Heart right ventricle (tissue), 16 donors: ENCODE measurements around the gene NYAP1. TPM values are rescaled to one million over a fixed set of nuclear protein-coding genes. Genes with fewer than 3 reads are reported as not detected.

Experiments used
- ATAC-seq, 8 donors: fragments of 200-7000 bp; cut with Tn5 transposase; one replicate each; pipeline ENCODE4 v1.9.1; 2020; ENCODE audit warnings: mild to moderate bottlenecking in 8 of 8, moderate library complexity in 8 of 8, moderate number of reproducible peaks in 1 of 8
- DNase-seq, 2 donors: peaks; one replicate each; pipeline ENCODE4 v3.0.0-alpha.2; 2020
- H3K27ac ChIP-seq, 10 donors: fragments of 200-600 bp; sonication (generic) in 2 of 10; one replicate each; pipeline versions ENCODE4 v1.5.0 to v1.8.0; 2020 to 2022; ENCODE audit warnings: mild to moderate bottlenecking in 3 of 10
- H3K27me3 ChIP-seq, 7 donors: fragments of 200-600 bp; one replicate each; pipeline ENCODE4 v1.8.0; 2021 to 2022; ENCODE audit warnings: mild to moderate bottlenecking in 2 of 7
- H3K36me3 ChIP-seq, 9 donors: fragments of 200-600 bp; sonication (generic) in 1 of 9; one replicate each; pipeline versions ENCODE4 v1.5.0 to v1.8.0; 2020 to 2022; ENCODE audit warnings: mild to moderate bottlenecking in 2 of 9
- H3K4me1 ChIP-seq, 9 donors: fragments of 200-600 bp; sonication (generic) in 1 of 9; one replicate each; pipeline versions ENCODE4 v1.5.0 to v1.8.0; 2020 to 2022; ENCODE audit warnings: mild to moderate bottlenecking in 4 of 9
- H3K4me3 ChIP-seq, 10 donors: fragments of 200-600 bp; sonication (generic) in 2 of 10; one replicate each; pipeline versions ENCODE4 v1.5.0 to v1.8.0; 2020 to 2022; ENCODE audit warnings: mild to moderate bottlenecking in 7 of 10, moderate library complexity in 2 of 10
- H3K9me3 ChIP-seq, 11 donors: fragments of 200-600 bp in 10 of 11; sonication (generic) in 2 of 11; one replicate each; pipeline versions ENCODE4 v1.5.0 to v1.8.0; 2013 to 2022; ENCODE audit warnings: mild to moderate bottlenecking in 2 of 11, control low read depth in 1 of 11, moderate library complexity in 1 of 11
- WGBS, 2 donors: extraction: QIAGEN DNeasy Blood & Tissue Kit; methylation state at CpG; one replicate each; pipeline ENCODE4 v1.1.7; 2013; ENCODE audit warnings: inconsistent platforms in 1 of 2; 5-methylcytosine and 5-hydroxymethylcytosine counted together
- intact Hi-C, 10 donors: fragments of 100-400 bp; cut with DNase I; formaldehyde crosslinking; loops; one replicate each; pipeline versions ENCODE4 v1.11.1 to v1.14.2; 2022
- polyA plus RNA-seq, 2 donors: library from polyadenylated mRNA; stranded (reverse); fragments of 200-250 nt; gene quantifications; one replicate each; pipeline ENCODE4 v1.2.3, GENCODE V29; 2013
- total RNA-seq, 10 donors: library from RNA; stranded (reverse); fragmentation: NEBNext Ultra II Directional in 3 of 10; extraction: Animal tissue kit (Norgen Biotek cat#: 25700) in 3 of 10; gene quantifications; one replicate each; pipeline versions ENCODE4 v1.2.1 to v1.2.4, GENCODE V29; 2021 to 2023
- TF ChIP-seq, protein P1 (sequence below), 9 donors: fragments of 200-600 bp; sonication (generic) in 2 of 9; IDR thresholded peaks; one replicate each; pipeline versions ENCODE4 v1.5.0 to v1.8.0; 2021 to 2022; ENCODE audit warnings: antibody characterized with exemption in 9 of 9, mild to moderate bottlenecking in 5 of 9, moderate library complexity in 1 of 9
- donor health status: Arrhythmogenic right ventricular cardiomyopathy.
- donor health status: ischemic (EF 13 %, LVEDD 7.1; RV severe dilation, severe dysfunction).
- donor health status: healthy with polysubstance abuse.
- donor health status: DM: no; HTN: yes; CAD: no.
- donor health status: DM: no; HTN: no; CAD: no.
- donor health status: ischemic (EF 25% LVEDD 6.9; RV normal size, moderate dysfunction).
- donor health status: ischemic (EF 25% LVEDD 5.7; RV mildly dilated, moderate dysfunction).
- donor health status: healthy.
- donor health status: DM: yes; HTN: yes; CAD: no.
- donor health status: Ischemic cardiomyopathy.
- donor health status: ischemic (EF 35%, LVEDD 5.7; RV mildly dilated, moderate dysfunction).
- donor health status: nonischemic (EF 11% LVEDD 7.7; RV severe dilation, severe dysfunction).
- donor health status: DM: yes; HTN: yes; CAD: no.
- donor health status: PGD.
- donor health status: ischemic (EF 29% LVEDD 5.4; RV normal size, mild dysfunction).
- donor health status: nonischemic (EF 23%, LVEDD 6.1; RV moderate dilation, normal function).

NYAP1 gene
- total and polyA plus RNA-seq, 12 donors = 0.10 to 0.86 (median 0.35) TPM

DNA sequence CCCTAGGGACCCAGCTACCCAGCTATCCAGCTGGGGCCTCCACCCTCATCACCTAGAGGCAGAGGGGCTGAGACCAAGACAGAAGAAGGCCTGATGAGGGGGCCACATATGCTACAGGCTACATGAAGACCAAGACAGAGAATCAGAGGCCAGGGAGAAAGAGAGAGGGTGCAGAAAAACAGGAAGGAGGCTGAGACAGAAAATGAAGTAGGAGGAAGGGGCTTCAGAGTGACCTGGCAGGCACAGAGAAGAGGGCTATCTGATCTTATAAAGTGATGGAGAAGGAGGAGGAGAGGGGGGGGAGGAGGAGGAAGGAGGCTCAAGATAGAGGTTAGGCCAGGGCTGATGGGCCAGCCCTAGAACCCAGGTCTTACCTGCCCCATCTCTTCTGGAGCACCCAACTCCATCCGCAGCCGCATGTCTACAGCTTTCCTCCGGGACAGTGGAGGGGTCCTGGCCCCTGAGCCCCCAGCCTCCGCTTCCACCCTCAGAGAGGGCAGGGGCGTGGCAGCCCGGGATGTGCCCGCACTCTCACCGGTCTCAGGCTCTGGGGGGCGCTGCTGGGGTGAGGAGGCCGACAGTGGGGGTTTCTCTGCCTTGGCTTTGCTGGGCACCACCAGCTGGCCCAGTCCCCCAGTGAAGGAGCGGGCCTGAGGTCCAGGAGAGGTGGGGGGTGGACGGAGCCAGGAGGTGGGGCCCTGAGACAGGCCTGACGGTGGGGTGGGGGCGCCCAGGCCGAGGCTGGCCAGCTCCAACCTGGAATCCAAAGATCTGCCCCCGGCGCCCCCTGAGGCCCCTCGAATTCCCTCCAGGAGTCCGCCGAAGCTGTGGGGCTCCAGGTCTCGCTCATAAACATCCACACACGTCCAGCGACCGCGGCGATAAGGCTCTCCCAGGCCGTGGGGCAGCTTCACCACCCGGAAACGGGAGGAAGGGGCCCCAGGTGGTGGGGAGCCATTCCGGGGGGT, 6.5 kb upstream of the NYAP1 start:
- ATAC-seq = peak in 5 of 8 donors; percentile 15 to 30 (median 15)
- Histone ChIP-seq H3K4me3 (peak overlapping the region; percentile 44 to 100 (median 98)), H3K9me3 (no peaks in the 10 kb centered on the region), H3K27me3 (no peaks in the 10 kb centered on the region), H3K27ac (peak overlapping the region; percentile 66 to 100 (median 84)), H3K4me1 (peaks cover 13 to 68% (median 62%) of the 10 kb centered on the region in 9 donors), H3K36me3 (peaks cover 0 to 51% (median 6%) of the 10 kb centered on the region in 9 donors)
- peak in 1 of 2 donors; percentile 50 for DNase-seq
- intact Hi-C loops = loop anchor here in 6 of 10 donors (5.0 to 10.0 kb wide), 7 partner anchors 60 to 388 kb away; partner anchors contain the start of genes AGFG2 (in 1 of the 6), GIGYF1 (in 1 of the 6), GNB2 (in 1 of the 6) and SLC12A9 (in 1 of the 6)
- 14 to 15% methylated on average over 30 of the region's 30 CpGs for WGBS, 2 donors
- TF ChIP-seq, protein P1, sequence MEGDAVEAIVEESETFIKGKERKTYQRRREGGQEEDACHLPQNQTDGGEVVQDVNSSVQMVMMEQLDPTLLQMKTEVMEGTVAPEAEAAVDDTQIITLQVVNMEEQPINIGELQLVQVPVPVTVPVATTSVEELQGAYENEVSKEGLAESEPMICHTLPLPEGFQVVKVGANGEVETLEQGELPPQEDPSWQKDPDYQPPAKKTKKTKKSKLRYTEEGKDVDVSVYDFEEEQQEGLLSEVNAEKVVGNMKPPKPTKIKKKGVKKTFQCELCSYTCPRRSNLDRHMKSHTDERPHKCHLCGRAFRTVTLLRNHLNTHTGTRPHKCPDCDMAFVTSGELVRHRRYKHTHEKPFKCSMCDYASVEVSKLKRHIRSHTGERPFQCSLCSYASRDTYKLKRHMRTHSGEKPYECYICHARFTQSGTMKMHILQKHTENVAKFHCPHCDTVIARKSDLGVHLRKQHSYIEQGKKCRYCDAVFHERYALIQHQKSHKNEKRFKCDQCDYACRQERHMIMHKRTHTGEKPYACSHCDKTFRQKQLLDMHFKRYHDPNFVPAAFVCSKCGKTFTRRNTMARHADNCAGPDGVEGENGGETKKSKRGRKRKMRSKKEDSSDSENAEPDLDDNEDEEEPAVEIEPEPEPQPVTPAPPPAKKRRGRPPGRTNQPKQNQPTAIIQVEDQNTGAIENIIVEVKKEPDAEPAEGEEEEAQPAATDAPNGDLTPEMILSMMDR (IDR thresholded peaks at IDR 0.05) = peak in 6 of 9 donors; percentile 9 to 43 (median 34)

DNA sequence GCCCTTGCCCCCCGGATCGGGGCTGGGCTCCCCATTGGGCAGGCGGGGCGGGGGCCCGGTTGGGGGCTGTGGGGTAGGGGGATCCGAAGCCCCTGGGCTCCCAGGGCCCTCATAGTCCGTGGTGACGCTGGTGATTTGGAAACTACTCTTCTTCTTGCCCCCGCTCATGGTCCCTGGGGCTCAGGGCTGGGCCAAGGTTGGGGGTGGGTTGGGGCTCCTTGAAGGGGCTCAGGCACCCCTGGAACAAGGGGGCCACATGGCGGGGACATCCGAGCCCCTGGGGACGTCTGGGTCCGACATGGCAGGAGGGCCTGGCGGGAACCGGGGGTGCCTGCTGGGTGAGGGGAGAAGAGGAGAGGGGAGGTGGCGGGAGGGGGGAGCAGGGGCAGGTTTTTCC, 5.9 kb upstream of the NYAP1 start:
- Histone ChIP-seq H3K27ac (peak overlapping the region; percentile 66 to 100 (median 84)), H3K36me3 (peaks cover 0 to 44% (median 6%) of the 10 kb centered on the region in 9 donors), H3K4me3 (peak overlapping the region; percentile 44 to 100 (median 98)), H3K4me1 (peaks cover 12 to 66% (median 60%) of the 10 kb centered on the region in 9 donors), H3K9me3 (no peaks in the 10 kb centered on the region), H3K27me3 (no peaks in the 10 kb centered on the region)
- DNase-seq (no peak), ATAC-seq (peak in 1 of 8 donors; percentile 10)
- TF ChIP-seq, protein P1 (IDR thresholded peaks at IDR 0.05) = no peak
- intact Hi-C loops = loop anchor here in 6 of 10 donors (5.0 to 10.0 kb wide), 7 partner anchors 59 to 387 kb away; partner anchors contain the start of genes AGFG2 (in 1 of the 6), GIGYF1 (in 1 of the 6), GNB2 (in 1 of the 6) and SLC12A9 (in 1 of the 6)
- 0 to 6% methylated on average over 16 of the region's 16 CpGs for WGBS, 2 donors

DNA sequence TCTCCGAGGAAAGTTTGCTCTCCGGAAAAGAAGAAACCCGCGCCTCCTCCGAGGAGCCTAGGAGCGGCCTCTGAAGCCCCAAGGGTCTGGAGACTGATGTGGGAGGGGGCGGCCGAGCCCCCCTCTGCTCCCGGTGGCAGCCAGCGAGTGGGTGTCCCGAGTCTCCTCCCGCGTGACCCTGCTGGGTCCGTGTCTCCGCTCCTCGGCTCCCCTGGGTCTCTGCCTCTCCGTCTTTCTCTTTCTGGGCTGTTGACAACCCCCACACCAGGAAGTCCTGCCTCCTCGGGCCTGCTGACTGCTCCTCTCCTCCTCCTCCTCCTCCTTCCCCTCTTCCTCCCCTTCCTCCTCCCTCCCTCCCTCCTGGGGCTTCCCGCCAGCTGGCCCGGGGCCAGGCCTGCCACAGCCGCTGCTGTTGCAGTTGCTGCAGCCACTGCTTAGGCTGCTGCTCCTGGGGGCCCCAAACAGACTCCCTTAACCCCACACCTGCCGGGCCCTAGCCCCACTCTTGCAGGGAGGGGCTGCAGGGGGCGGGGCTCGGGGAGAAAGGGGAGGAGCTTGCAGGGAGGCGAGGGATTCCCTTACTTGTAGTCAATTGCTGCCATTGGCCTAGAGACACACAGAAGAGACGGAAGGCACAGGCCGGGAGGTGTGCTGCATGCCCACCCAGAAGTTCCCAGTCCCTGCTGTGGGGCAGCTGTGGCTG, 4.6 kb upstream of the NYAP1 start, which contains the start of gene TSC22D4:
Gene TSC22D4 (minus strand): TSS at position 257 of the 703 bp plus-strand sequence. CDS start 1,176 bp downstream, outside the sequence.
- Histone ChIP-seq H3K4me3 (peak within 1 kb of the TSS; percentile 74 to 100 (median 98)), H3K9me3 (no peaks in the 10 kb centered on the region), H3K27me3 (no peaks in the 10 kb centered on the region), H3K27ac (peak within 1 kb of the TSS; percentile 87 to 100 (median 96)), H3K4me1 (peaks cover 10 to 61% (median 50%) of the 10 kb centered on the region in 9 donors), H3K36me3 (peaks cover 0 to 32% (median 3%) of the 10 kb centered on the region in 9 donors)
- ATAC-seq (peak; percentile 88 to 94 (median 92)), DNase-seq (peak; percentile 95 to 97)
- WGBS, 2 donors = 0% methylated on average over 27 of the region's 27 CpGs
- intact Hi-C loops = loop anchor here in 6 of 10 donors (5.0 to 10.0 kb wide), 7 partner anchors 58 to 386 kb away; partner anchors contain the start of genes AGFG2 (in 1 of the 6), GIGYF1 (in 1 of the 6), GNB2 (in 1 of the 6) and SLC12A9 (in 1 of the 6)
- TF ChIP-seq, protein P1 (IDR thresholded peaks at IDR 0.05) = no peak
